ENCODE data around the gene DEUP1. TPM values are rescaled to one million over a fixed set of nuclear protein-coding genes. Genes with fewer than 3 reads are reported as not detected.

The DEUP1 gene
- not detected in 2 replicates for polyA plus RNA-seq (2012; rRNA removed)
- not detected in 2 replicates for polyA plus RNA-seq (2012; cell fraction: cytosol; rRNA removed)
- polyA plus RNA-seq (2012; cell fraction: nucleus; rRNA removed): not detected in 2 replicates

GRCh38 chr11:93330446-93330984, at the start of gene DEUP1:
DEUP1 (plus strand) TSS chr11:93330742; CDS start chr11:93332260, 1,518 bp downstream.
- no peaks in the 10 kb centered on the region for H4K20me1 ChIP-seq (ENCODE audit: insufficient read depth)
- ChIA-PET POLR2A (no interaction called here), CTCF (interaction anchor here (1.4 kb wide), 1 partner anchor 9 kb away, joined by 3 read pairs; no protein-coding TSS in a partner anchor)
- no peaks in the 10 kb centered on the region for H3K36me3 ChIP-seq (replicated peaks in 1 of 2; ENCODE audit: control insufficient read depth in 1 of 2, insufficient read depth in 2 of 2, low read length in 1 of 2)
- peak; percentile 80 for DNase-seq
- H2AFZ ChIP-seq (ENCODE audit: low read depth): no peak within 1 kb of the TSS; the same call in 1 of the 2 replicates
- no peaks in the 10 kb centered on the region; a peak in 1 of 4 replicates for H3K4me1 ChIP-seq (ENCODE audit: control insufficient read depth in 1 of 2, insufficient read depth in 2 of 2, low read depth in 1 of 2, low read length in 1 of 2)
- no peaks in the 10 kb centered on the region for H3K9me3 ChIP-seq
- no peaks in the 10 kb centered on the region for H3K79me2 ChIP-seq (ENCODE audit: insufficient read depth)
- H3K27ac ChIP-seq (ENCODE audit: low read depth in 2 of 2, low read length in 1 of 2): no peak within 1 kb of the TSS
- H3K4me2 ChIP-seq: no peak within 1 kb of the TSS; the same call in 1 of the 2 replicates
- peak within 1 kb of the TSS in 1 of 2 experiments; percentile 36; a peak in 2 of 4 replicates for H3K4me3 ChIP-seq (ENCODE audit: low read depth in 2 of 2, low read length in 1 of 2)
- no peak within 1 kb of the TSS for H3K9ac ChIP-seq
- H3K27me3 ChIP-seq (ENCODE audit: insufficient read depth): no peaks in the 10 kb centered on the region
- H3K9me2 ChIP-seq: no peaks in the 10 kb centered on the region
- WGBS (ENCODE audit: low lambda C conversion rate): 5% methylated on average over 7 of the region's 73 CpGs
- TF ChIP-seq NRF1 (IDR thresholded peaks at IDR 0.05; ENCODE audit: low read depth, low read length) (no peak), TEAD4 (IDR thresholded peaks at IDR 0.05; ENCODE audit: borderline replicate concordance, insufficient read depth) (no peak)
- no peaks in the 10 kb centered on the region for H3F3A ChIP-seq (replicated peaks; ENCODE audit: insufficient read depth)

- POLR2A ChIA-PET: no interaction called here
- Histone ChIP-seq H3K9me3 (no peaks in the 10 kb centered on the region), H3K36me3 (replicated peaks in 1 of 2; ENCODE audit: control insufficient read depth in 1 of 2, insufficient read depth in 2 of 2, low read length in 1 of 2) (no peaks in the 10 kb centered on the region), H3K27ac (ENCODE audit: low read depth in 2 of 2, low read length in 1 of 2) (no peak overlapping the region), H3K27me3 (ENCODE audit: insufficient read depth) (no peaks in the 10 kb centered on the region), H3K4me2 (no peak overlapping the region), H3K4me3 (ENCODE audit: low read depth in 2 of 2, low read length in 1 of 2) (no peak overlapping the region), H3F3A (replicated peaks; ENCODE audit: insufficient read depth) (no peaks in the 10 kb centered on the region), H3K9ac (no peak overlapping the region), H3K9me2 (no peaks in the 10 kb centered on the region), H2AFZ (ENCODE audit: low read depth) (no peak overlapping the region), H4K20me1 (ENCODE audit: insufficient read depth) (no peaks in the 10 kb centered on the region), H3K79me2 (ENCODE audit: insufficient read depth) (no peaks in the 10 kb centered on the region), H3K4me1 (ENCODE audit: control insufficient read depth in 1 of 2, insufficient read depth in 2 of 2, low read depth in 1 of 2, low read length in 1 of 2) (peaks cover 0 to 2% of the 10 kb centered on the region in 2 experiments; a peak in 1 of 4 replicates)
- WGBS (ENCODE audit: low lambda C conversion rate): 56% methylated on average over 2 of the region's 2 CpGs
- TF ChIP-seq FOXM1 (IDR thresholded peaks at IDR 0.05; ENCODE audit: low read depth): no peak
- TF ChIP-seq RAD21 (IDR thresholded peaks at IDR 0.05; ENCODE audit: low read length): no peak
- TF ChIP-seq EP300 (IDR thresholded peaks at IDR 0.05; ENCODE audit: borderline replicate concordance in 1 of 2, low read depth in 1 of 2, low read length in 1 of 2): no peak
- TF ChIP-seq REST (IDR thresholded peaks at IDR 0.05; ENCODE audit: low read depth, low read length): no peak
- no peak for DNase-seq
- CTCF ChIA-PET: no interaction called here
These were observed 45.1 kb upstream of the DEUP1 start for GRCh38 chr11:93285430-93285829.
